HG03280 (cell line): Measurements from ENCODE around the gene NPC1L1.
"Not testable (repeated sequence)": the region's sequence is repeated elsewhere in the genome, so short reads cannot be mapped to it uniquely, and the experiment has no call there.

Source experiments
- ATAC-seq: cut with Tn5 transposase; IDR thresholded peaks from one replicate; pipeline ENCODE4 v1.9.1; 2021; ENCODE audit warnings: mild to moderate bottlenecking, moderate library complexity; ENCODE audit not compliant: unreplicated experiment

The NPC1L1 gene

DNA sequence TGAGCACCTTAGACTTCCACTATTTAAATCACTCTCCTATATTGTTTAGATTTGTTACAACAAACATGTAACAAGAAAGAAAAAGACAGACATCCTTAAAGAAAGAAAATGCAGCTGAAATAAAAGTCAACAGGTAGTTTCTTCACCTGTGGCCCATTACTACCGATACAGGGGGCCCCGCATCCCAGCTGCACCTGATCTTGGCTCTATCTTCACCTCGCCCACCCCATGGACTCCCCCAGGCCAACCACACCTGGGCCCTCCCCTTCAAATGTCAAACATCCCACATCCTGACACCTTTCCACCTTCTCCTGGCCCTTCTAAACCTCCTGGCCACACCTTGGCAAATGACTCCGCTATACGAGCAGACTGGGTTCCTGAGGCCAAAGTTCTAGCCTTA lies 25.6 kb upstream of the NPC1L1 start:
- ATAC-seq = no peak

- ATAC-seq = peak; percentile 26
Observed at GRCh38 chr7:44565795-44566559, 24.8 kb upstream of the NPC1L1 start.

GRCh38 chr7:44565097-44565794 lies 24.1 kb upstream of the NPC1L1 start:
- peak; percentile 81 for ATAC-seq

DNA sequence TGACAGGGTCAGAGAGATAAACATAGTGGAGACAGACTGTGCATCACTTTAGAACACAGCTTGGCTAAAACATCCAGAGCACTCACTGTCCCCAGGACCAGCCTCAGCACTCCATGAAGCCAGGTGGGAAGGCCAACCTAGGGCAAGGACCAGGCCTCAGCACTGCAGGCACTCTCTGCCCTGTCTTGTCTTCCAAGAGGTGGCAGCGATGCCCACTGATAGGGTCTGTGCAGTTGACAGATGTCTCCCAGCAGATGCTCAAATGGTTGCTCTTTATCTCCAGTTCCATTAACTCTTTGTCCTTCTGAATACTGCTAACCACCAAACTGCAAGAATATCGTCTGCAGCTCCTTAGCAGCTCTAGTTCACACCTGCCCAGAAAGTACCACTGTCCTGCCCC lies 23.5 kb upstream of the NPC1L1 start:
- no peak for ATAC-seq

GRCh38 chr7:44563171-44563679 lies 22.1 kb upstream of the NPC1L1 start:
- no peak for ATAC-seq

- not testable (repeated sequence) for ATAC-seq
Observed at GRCh38 chr7:44562622-44562962, 21.5 kb upstream of the NPC1L1 start.

DNA sequence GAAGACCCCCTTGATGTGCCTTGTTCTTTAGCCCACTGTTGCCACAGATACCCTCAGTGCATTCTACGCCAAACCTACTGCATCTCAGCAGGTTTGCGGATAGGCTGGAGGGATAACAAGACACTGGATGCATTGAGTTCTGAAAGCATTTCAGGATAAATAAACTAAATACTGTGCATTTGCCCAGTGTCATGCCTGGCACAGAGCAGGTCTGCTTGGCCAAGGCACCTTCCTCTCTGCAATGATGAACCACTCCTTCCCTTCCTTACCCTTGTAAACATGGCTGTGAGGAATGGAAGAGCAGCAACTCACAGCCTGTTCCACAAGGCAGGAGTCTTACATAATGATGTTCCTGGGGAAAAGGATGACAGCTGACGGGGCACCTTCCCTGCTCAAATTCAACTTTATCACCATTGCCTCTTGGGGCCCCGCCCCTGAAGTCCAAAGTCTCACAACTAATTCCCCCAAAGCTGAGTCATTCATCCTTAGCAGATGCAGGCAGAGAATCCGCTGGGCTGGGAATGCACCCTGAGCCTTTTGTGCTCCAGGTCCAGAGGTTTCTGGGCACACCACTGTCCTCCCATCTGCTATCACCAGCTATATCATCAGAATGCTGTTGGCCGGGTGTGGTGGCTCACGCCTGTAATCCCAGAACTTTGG lies 21.0 kb upstream of the NPC1L1 start:
- no peak for ATAC-seq

- no peak for ATAC-seq
Observed at GRCh38 chr7:44561481-44561880, 20.4 kb upstream of the NPC1L1 start.

- ATAC-seq = no peak
Observed at GRCh38 chr7:44559485-44559884, 18.4 kb upstream of the NPC1L1 start.

GRCh38 chr7:44557485-44557884 lies 16.4 kb upstream of the NPC1L1 start:
- ATAC-seq = no peak

GRCh38 chr7:44555350-44555749 lies 14.2 kb upstream of the NPC1L1 start:
- no peak for ATAC-seq

DNA sequence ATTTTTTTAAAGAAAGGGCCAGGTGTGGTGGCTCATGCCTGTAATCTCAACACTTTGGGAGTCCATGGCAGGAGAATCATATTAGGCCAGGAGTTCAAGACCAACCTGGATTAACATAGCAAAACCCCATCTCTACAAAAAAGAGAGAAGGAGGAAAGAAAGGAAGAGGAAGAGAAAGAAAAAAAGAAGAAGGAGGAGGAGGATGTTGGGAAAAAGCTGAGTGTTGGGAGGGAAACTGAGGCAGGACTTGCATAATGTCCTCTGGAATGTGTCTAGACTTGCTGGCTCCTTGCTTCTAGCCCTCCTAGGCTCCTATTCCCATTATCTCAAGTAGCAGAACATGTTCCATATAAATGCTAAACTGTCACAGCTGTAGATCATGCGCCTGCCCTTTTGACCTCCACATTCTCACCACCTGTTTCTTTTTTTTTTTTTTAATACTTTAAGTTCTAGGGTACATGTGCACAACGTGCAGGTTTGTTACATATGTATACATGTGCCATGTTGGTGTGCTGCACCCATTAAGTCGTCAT lies 11.4 kb upstream of the NPC1L1 start:
- not testable (repeated sequence) for ATAC-seq

DNA sequence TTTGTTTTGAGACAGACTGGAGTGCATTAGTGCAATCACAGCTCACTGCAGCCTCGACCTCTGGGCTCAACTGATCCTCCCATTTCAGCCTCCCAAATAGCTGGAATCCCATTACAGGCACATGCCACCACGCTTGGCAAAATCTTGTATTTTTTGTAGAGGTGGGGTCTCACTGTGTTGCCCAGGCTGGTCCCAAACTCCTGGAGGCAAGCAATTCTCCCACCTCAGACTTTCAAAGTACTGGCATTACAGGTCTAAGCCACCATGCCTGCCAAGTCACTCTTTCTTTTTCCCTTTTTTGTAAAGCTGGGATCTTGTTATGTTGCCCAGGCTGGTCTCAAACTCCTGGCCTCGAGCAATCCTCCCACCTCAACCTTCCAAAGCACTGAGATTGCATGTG lies 8.3 kb upstream of the NPC1L1 start:
- no peak for ATAC-seq

- no peak for ATAC-seq
Observed at GRCh38 chr7:44548893-44549292, 7.8 kb upstream of the NPC1L1 start.

DNA sequence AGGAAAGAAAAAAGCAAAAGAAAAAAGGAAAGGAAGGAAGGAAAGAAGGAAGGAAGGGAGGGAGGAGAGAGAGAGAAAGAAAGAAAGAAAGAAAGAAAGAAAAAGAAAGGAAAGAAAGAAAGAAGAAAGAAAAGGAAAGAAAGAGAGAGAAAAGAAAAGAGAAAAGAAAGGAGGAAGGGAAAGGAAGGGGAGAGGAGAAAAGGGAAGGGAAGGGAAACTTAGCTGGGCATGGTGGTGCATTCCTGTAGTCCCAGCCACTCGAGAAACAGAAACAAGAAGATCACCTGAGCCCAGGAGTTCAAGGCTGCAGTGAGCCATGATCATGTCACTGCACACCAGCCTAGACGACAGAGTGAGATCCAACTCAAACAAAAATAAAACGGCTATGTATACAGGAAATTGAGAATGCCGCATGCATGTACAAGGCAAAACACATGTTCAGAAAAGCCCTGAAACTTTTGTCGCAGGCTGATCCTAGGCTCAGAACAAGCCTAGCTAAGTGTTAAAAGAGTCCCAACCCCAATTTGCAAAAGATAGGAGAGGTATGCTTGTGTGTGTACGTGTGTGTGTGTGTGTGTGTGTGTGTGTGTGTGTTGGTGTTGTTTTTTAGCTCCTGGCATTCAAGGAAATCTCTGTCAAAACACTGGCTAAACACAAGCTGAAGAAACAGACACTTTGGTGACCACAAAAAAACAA lies 6.6 kb upstream of the NPC1L1 start:
- ATAC-seq = no peak

GRCh38 chr7:44541876-44542610 lies 913 bp upstream of the NPC1L1 start:
- no peak for ATAC-seq

DNA sequence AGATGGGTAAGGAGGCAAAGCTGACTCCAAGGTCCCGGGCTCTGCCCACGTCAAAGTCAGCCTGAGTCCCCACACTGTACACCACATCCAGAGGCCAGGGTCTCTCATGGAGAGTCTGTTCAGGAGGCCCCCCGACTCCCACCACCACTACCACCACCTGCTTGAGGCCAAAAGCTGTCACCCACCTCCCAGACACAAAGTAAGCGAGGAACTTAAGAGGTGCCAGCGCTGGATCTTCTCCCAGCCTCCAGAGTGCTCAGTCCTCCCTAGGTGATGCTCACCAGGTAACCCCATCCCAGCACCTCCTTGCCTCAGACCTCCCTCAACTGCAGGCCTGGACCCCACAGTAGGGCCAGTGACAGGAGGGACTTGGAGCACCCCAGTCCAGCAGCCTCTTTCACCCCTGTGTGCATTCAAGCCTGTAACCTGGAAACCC lies 520 bp downstream of the NPC1L1 start:
- ATAC-seq = no peak

DNA sequence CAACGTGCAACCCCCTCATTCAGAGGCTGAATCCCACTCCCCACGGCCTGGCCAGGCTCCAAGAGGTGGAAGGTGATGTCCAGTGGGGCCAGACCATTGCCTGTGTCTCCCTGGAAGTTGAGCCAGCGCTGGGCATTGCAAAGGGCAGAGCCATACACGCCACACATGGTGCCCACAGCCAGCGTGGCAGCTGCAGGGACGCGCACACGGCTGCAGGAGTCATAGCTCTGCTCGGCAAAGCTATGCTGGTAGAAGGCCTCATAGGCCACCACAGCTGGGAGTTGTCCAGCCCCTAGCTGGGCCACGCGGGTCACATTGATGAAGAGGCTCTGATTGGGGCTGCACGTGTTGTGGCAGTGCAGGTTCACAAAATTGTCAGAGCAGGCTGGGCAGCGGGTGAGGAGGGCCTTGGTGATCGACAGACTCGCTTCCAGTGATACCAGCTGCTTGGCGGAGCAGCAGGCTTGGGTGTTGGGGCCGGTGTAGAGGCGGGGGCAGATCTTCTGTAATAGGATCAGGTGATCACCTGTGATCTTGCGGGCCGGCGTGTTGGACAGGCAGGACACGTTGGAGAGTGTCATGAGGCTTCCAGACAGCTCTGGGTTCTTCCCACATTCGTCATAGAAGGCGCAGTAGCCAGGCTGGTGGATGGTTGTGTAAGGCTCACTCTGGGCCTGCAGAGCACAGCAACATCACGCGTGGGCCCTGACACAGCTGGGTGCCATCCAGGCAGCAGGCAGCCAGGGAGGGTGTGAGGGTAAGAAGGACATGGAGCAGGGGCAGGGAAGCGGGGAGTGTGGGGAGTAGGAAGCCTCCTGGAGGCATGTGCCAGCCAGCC lies 1.2 kb downstream of the NPC1L1 start:
- ATAC-seq = no peak
